Loucy (cell line): Measurements from ENCODE around the gene TAF1D.
"Not testable (repeated sequence)": the region's sequence is repeated elsewhere in the genome, so short reads cannot be mapped to it uniquely, and the experiment has no call there.

Source experiments
- H2AFZ ChIP-seq: fragments of 200-600 bp; sonication (generic); 2 replicates; pipeline ENCODE4 v1.6.0; 2016; ENCODE audit warnings: antibody characterized with exemption, mild to moderate bottlenecking, low read length, moderate library complexity
- H3F3A ChIP-seq: fragments of 200-600 bp; 2 replicates; pipeline ENCODE4 v1.6.0; 2016; ENCODE audit warnings: antibody characterized with exemption, low read depth, mild to moderate bottlenecking
- H3K27me3 ChIP-seq: fragments of 200-600 bp; sonication (generic); 2 replicates; pipeline ENCODE4 v1.6.1; 2014; ENCODE audit warnings: low read length, mild to moderate bottlenecking; ENCODE audit not compliant: insufficient read depth, poor library complexity, severe bottlenecking
- H3K36me3 ChIP-seq: fragments of 200-600 bp; sonication (generic); 2 replicates; pipeline ENCODE4 v1.6.1; 2016; ENCODE audit warnings: low read length; ENCODE audit not compliant: insufficient read depth
- H3K4me1 ChIP-seq: fragments of 200-600 bp; sonication (generic); 2 replicates; pipeline ENCODE4 v1.5.1; 2014; ENCODE audit warnings: low read length, mild to moderate bottlenecking; ENCODE audit not compliant: insufficient read depth, poor library complexity, severe bottlenecking
- H3K4me2 ChIP-seq: fragments of 200-600 bp; sonication (generic); 2 replicates; pipeline ENCODE4 v1.6.0; 2014; ENCODE audit warnings: antibody characterized with exemption, low read length, low read depth, mild to moderate bottlenecking; ENCODE audit not compliant: poor library complexity, severe bottlenecking
- H3K4me3 ChIP-seq: fragments of 200-600 bp; sonication (generic); 2 replicates; pipeline ENCODE4 v1.5.1; 2014; ENCODE audit warnings: low read length, mild to moderate bottlenecking, mixed read lengths; ENCODE audit not compliant: poor library complexity, severe bottlenecking
- H3K79me2 ChIP-seq: fragments of 200-600 bp; sonication (generic); 2 replicates; pipeline ENCODE4 v1.6.1; 2014; ENCODE audit warnings: low read length; ENCODE audit not compliant: insufficient read depth
- H3K9ac ChIP-seq: fragments of 200-600 bp; sonication (generic); 2 replicates; pipeline ENCODE4 v1.6.0; 2014; ENCODE audit warnings: mild to moderate bottlenecking, low read depth, low read length, moderate library complexity; ENCODE audit not compliant: poor library complexity, severe bottlenecking
- H3K9me2 ChIP-seq: fragments of 200-600 bp; sonication (generic); replicated peaks from 2 replicates; pipeline ENCODE4 v1.6.1; 2016; ENCODE audit warnings: low read depth, low read length, mixed read lengths
- H3K9me3 ChIP-seq: fragments of 200-600 bp; sonication (generic); 2 replicates; pipeline ENCODE4 v1.6.1; 2014; ENCODE audit warnings: mild to moderate bottlenecking, antibody characterized with exemption, low read length, low read depth; ENCODE audit not compliant: insufficient read depth
- H4K20me1 ChIP-seq: fragments of 200-600 bp; sonication (generic); 2 replicates; pipeline ENCODE4 v1.6.0; 2014; ENCODE audit warnings: antibody characterized with exemption, low read length, mild to moderate bottlenecking; ENCODE audit not compliant: insufficient read depth, poor library complexity, severe bottlenecking
- CTCF ChIP-seq: fragments of 200-600 bp; sonication (generic); conservative IDR thresholded peaks from 2 replicates; pipeline ENCODE4 v1.5.1; 2014; ENCODE audit warnings: mild to moderate bottlenecking, antibody characterized with exemption, low read length
- EZH2phosphoT487 ChIP-seq: fragments of 200-600 bp; IDR thresholded peaks from 2 replicates; pipeline ENCODE4 v1.6.1; 2018; ENCODE audit warnings: antibody characterized with exemption, mild to moderate bottlenecking, moderate library complexity, borderline replicate concordance

TAF1D gene

GRCh38 chr11:93783765-93784144, 42.5 kb upstream of the TAF1D start:
- Histone ChIP-seq H3K79me2 (peaks cover 54% of the 10 kb centered on the region), H3K27me3 (peaks cover 8% of the 10 kb centered on the region), H3K4me3 (peak overlapping the region; percentile 83), H3F3A (no peaks in the 10 kb centered on the region), H3K9me2 (no peaks in the 10 kb centered on the region), H3K9me3 (no peaks in the 10 kb centered on the region), H3K4me1 (peaks cover 30% of the 10 kb centered on the region), H3K36me3 (peaks cover 2% of the 10 kb centered on the region; the same call in 1 of the 2 replicates), H3K9ac (peak overlapping the region; percentile 98), H3K4me2 (peak overlapping the region; percentile 80), H2AFZ (peak overlapping the region; percentile 94), H4K20me1 (peaks cover 40% of the 10 kb centered on the region)
- no peak for TF ChIP-seq CTCF
- no peak for TF ChIP-seq EZH2phosphoT487

- peak overlapping the region; percentile 94 for H2AFZ ChIP-seq
These were observed 42.1 kb upstream of the TAF1D start for GRCh38 chr11:93783362-93783761.

GRCh38 chr11:93775289-93775688, 34.0 kb upstream of the TAF1D start:
- H3K9me2 ChIP-seq = no peaks in the 10 kb centered on the region
- no peak overlapping the region for H3K4me3 ChIP-seq
- no peak overlapping the region for H2AFZ ChIP-seq
- H4K20me1 ChIP-seq = no peaks in the 10 kb centered on the region
- H3K79me2 ChIP-seq = no peaks in the 10 kb centered on the region
- no peak overlapping the region for H3K4me2 ChIP-seq
- H3K4me1 ChIP-seq = no peaks in the 10 kb centered on the region
- no peak overlapping the region for H3K9ac ChIP-seq
- TF ChIP-seq EZH2phosphoT487 (no peak), CTCF (peak; percentile 61)
- H3K27me3 ChIP-seq = no peaks in the 10 kb centered on the region
- peaks cover 5% of the 10 kb centered on the region; the same call in 1 of the 2 replicates for H3K9me3 ChIP-seq
- H3F3A ChIP-seq = no peaks in the 10 kb centered on the region
- no peaks in the 10 kb centered on the region for H3K36me3 ChIP-seq

More at GRCh38 chr11:93783362-93783761, 42.1 kb upstream of the TAF1D start:
- Histone ChIP-seq H3K36me3 (no peaks in the 10 kb centered on the region), H3K9ac (peak overlapping the region; percentile 98), H3F3A (no peaks in the 10 kb centered on the region), H3K27me3 (peaks cover 8% of the 10 kb centered on the region), H3K4me3 (peak overlapping the region; percentile 83), H3K79me2 (peaks cover 50% of the 10 kb centered on the region), H3K4me1 (peaks cover 30% of the 10 kb centered on the region), H3K9me2 (no peaks in the 10 kb centered on the region), H4K20me1 (peaks cover 36% of the 10 kb centered on the region), H3K4me2 (peak overlapping the region; percentile 80), H3K9me3 (no peaks in the 10 kb centered on the region)
- TF ChIP-seq EZH2phosphoT487 = no peak
- TF ChIP-seq CTCF = no peak

- not testable (repeated sequence) for H3K9me2 ChIP-seq, H3K4me3 ChIP-seq, H3K9me3 ChIP-seq, H3K9ac ChIP-seq, H3K27me3 ChIP-seq, H3K36me3 ChIP-seq, H3K4me1 ChIP-seq, H4K20me1 ChIP-seq, H3F3A ChIP-seq, H3K4me2 ChIP-seq, H3K79me2 ChIP-seq, H2AFZ ChIP-seq
These were observed 33.3 kb upstream of the TAF1D start for GRCh38 chr11:93774560-93774959.
